Skeletal muscle satellite cell (primary cell): ENCODE results near the gene WIZ.
"Not testable (repeated sequence)": the region's sequence is repeated elsewhere in the genome, so short reads cannot be mapped to it uniquely, and the experiment has no call there.

Experiments
- H3K27me3 ChIP-seq: 2 replicates; pipeline ENCODE4 v1.7.0; 2013; ENCODE audit warnings: low read length; ENCODE audit not compliant: control insufficient read depth, insufficient read depth
- H3K36me3 ChIP-seq: 2 replicates; pipeline ENCODE4 v1.7.0; 2013; ENCODE audit warnings: mild to moderate bottlenecking, control low read depth, low read length; ENCODE audit not compliant: insufficient read depth
- H3K4me1 ChIP-seq: 2 replicates; pipeline ENCODE4 v1.7.0; 2013; ENCODE audit warnings: low read length; ENCODE audit not compliant: control insufficient read depth, insufficient read depth
- H3K4me2 ChIP-seq: 2 replicates; pipeline ENCODE4 v1.7.0; 2013; ENCODE audit warnings: mild to moderate bottlenecking, low read length
- H3K4me3 ChIP-seq: 2 replicates; pipeline ENCODE4 v1.7.0; 2013; ENCODE audit warnings: low read length
- H3K9ac ChIP-seq: 2 replicates; pipeline ENCODE4 v1.7.0; 2013; ENCODE audit warnings: mild to moderate bottlenecking, low read depth, low read length, moderate library complexity
- H3K9me3 ChIP-seq: replicated peaks from 2 replicates; pipeline ENCODE4 v1.7.0; 2013; ENCODE audit warnings: mild to moderate bottlenecking, control low read depth, low read length

Gene WIZ

DNA sequence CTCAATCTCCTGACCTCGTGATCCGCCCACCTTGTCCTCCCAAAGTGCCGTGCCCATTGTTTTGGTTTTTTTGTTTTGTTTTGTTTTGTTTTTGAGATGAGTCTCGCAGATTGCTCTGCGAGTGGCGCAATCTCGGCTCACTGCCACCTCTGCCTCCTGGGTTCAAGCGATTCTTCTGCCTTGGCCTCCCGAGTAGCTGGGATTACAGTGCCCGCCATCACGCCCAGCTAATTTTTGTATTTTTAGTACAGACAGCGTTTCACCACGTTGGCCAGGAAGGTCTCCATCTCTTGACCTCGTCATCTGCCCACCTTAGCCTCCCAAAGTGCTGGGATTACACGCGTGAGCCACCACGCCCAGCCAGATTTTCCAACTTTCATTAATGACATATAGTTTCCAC lies 54.5 kb downstream of the WIZ start:
- not testable (repeated sequence) for H3K9ac ChIP-seq, H3K27me3 ChIP-seq
- peaks cover 75% of the 10 kb centered on the region for H3K36me3 ChIP-seq

DNA sequence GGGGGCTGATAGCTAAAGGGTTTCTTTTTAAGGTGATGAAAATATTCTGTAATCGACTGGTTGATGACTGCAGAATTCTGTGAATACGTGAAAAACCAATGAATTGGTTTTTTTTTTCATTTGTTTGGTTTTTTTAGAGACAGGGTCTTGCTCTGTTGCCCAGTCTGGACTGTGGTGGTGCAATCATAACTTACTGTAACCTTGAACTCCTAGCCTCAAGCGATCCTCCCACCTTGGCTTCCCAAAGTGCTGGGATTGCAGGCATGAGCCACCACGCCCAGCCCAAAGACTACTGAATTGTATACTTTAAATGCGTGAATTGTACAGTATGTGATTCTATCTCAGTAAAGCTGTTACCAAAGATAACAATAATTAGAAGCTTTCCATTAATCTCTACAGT lies 55.3 kb downstream of the WIZ start:
- Histone ChIP-seq H3K27me3 (no peaks in the 10 kb centered on the region), H3K9ac (no peak overlapping the region), H3K4me3 (no peak overlapping the region), H3K9me3 (no peaks in the 10 kb centered on the region), H3K4me1 (peaks cover 13% of the 10 kb centered on the region), H3K36me3 (peaks cover 70% of the 10 kb centered on the region), H3K4me2 (no peak overlapping the region)

More for the DNA sequence above, 54.5 kb downstream of the WIZ start:
- H3K4me2 ChIP-seq, H3K4me3 ChIP-seq, H3K9me3 ChIP-seq: not testable (repeated sequence)
- peaks cover 13% of the 10 kb centered on the region for H3K4me1 ChIP-seq

DNA sequence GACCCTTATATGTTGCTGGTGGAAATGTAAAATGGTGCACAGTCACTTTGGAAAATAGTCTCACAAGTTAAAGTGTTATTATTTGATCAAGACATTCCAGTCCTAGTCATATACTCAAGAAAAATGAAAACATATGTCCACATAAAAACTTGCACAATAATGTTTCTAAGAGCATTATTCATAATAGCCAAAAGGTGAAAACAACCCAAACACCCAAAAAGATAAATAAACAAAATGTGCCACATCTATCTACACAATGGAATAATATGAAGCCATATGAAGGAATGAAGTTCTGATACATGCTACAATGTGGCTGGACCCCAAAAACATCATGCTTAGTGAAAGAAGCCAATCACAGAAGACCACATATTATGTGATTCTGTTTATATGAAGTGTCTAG lies 55.8 kb downstream of the WIZ start:
- peaks cover 13% of the 10 kb centered on the region for H3K4me1 ChIP-seq
- no peaks in the 10 kb centered on the region for H3K9me3 ChIP-seq
- H3K9ac ChIP-seq = no peak overlapping the region
- no peak overlapping the region for H3K4me3 ChIP-seq
- H3K27me3 ChIP-seq = no peaks in the 10 kb centered on the region
- peaks cover 68% of the 10 kb centered on the region for H3K36me3 ChIP-seq
- no peak overlapping the region for H3K4me2 ChIP-seq

GRCh38 chr19:15390814-15391213 lies 58.9 kb downstream of the WIZ start:
- Histone ChIP-seq H3K9ac (no peak overlapping the region), H3K36me3 (peaks cover 42% of the 10 kb centered on the region), H3K9me3 (no peaks in the 10 kb centered on the region), H3K4me1 (peaks cover 13% of the 10 kb centered on the region), H3K27me3 (no peaks in the 10 kb centered on the region), H3K4me2 (no peak overlapping the region), H3K4me3 (no peak overlapping the region)

GRCh38 chr19:15381864-15382263 lies 67.9 kb downstream of the WIZ start:
- H3K4me1 ChIP-seq = peaks cover 24% of the 10 kb centered on the region
- peaks cover 11% of the 10 kb centered on the region for H3K36me3 ChIP-seq
- H3K9ac ChIP-seq = no peak overlapping the region
- no peaks in the 10 kb centered on the region for H3K9me3 ChIP-seq
- no peak overlapping the region for H3K4me2 ChIP-seq
- H3K27me3 ChIP-seq = no peaks in the 10 kb centered on the region
- no peak overlapping the region for H3K4me3 ChIP-seq

DNA sequence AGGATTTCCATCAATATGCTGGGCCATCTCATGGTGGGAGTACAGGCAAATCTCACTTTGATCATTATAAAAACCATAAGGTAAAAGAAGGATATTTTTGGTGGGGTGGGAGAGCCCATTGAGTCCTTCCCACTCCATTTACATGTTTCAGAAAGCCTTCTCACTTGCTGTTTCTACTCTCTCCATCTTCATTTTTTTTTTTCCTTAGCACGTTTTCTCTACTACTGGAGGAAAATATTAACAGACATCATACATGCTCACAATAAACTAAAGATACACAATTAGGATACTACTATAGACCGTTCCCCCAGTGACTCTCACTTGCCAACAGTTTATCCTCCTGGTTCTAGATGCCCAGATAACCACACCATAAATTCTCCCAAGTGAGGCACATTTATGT lies 68.3 kb downstream of the WIZ start:
- Histone ChIP-seq H3K27me3 (no peaks in the 10 kb centered on the region), H3K4me3 (no peak overlapping the region), H3K4me1 (peaks cover 29% of the 10 kb centered on the region), H3K4me2 (no peak overlapping the region), H3K9ac (peak overlapping the region; percentile 87), H3K9me3 (no peaks in the 10 kb centered on the region), H3K36me3 (peaks cover 10% of the 10 kb centered on the region)

GRCh38 chr19:15379999-15380647 lies 69.6 kb downstream of the WIZ start:
- Histone ChIP-seq H3K9ac (peak overlapping the region; percentile 87), H3K4me3 (peak overlapping the region; percentile 83), H3K27me3 (no peaks in the 10 kb centered on the region), H3K36me3 (peaks cover 6% of the 10 kb centered on the region), H3K4me1 (peaks cover 37% of the 10 kb centered on the region), H3K4me2 (peak overlapping the region; percentile 96), H3K9me3 (no peaks in the 10 kb centered on the region)

DNA sequence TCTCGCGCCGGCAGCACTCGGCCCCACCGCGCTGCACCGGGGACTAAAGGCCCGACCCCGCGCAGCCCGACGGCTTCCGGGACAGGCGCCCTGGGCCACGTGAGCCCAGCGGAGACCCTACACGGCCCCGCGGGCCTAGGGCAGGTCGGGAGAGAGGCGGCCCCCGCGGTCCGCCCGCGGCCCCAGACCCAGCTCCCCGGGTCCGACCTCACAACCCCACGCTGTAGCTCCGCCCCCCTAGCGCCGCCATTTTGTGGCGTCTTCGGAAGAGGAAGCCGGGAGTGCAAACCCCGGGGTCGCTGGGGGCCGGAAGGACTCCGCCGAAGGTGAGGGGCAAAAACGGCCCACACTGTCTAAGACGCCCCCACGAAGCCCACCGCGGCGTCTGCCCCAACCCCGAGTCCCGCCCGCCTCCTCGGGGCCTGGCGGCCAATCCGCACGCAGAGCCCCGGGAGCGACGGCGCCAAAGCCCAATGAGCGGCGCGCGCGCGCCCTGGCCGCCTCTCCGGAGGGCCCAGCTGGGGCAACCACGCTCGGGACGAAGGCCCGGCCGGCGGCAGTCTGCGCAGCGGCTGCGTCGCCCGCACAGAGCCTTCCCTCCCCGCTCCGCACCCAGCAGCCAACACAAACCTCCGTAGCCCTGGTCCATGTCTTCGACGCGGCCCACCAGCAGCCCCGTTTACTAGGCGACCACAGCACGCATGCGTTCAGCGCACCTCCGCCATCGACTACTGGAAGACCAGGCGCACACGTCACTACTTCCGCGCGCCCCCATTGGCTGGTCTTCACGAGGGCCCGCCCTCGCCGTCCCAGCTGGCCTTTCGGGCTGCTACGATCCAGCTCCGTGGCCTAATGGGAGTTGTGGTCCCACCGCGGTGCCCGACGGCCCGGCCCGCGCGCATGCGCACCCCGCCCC lies 70.4 kb downstream of the WIZ start, which contains the start of gene AKAP8:
AKAP8 (minus strand) TSS at position 705 of the 916 bp plus-strand sequence; CDS start at position 649, 56 bp downstream.
- H3K27me3 ChIP-seq = no peaks in the 10 kb centered on the region
- no peaks in the 10 kb centered on the region for H3K9me3 ChIP-seq
- peak within 1 kb of the TSS; percentile 100 for H3K4me3 ChIP-seq
- peaks cover 6% of the 10 kb centered on the region for H3K36me3 ChIP-seq
- H3K4me1 ChIP-seq = peaks cover 45% of the 10 kb centered on the region
- H3K9ac ChIP-seq = peak within 1 kb of the TSS; percentile 99
- H3K4me2 ChIP-seq = peak within 1 kb of the TSS; percentile 96

DNA sequence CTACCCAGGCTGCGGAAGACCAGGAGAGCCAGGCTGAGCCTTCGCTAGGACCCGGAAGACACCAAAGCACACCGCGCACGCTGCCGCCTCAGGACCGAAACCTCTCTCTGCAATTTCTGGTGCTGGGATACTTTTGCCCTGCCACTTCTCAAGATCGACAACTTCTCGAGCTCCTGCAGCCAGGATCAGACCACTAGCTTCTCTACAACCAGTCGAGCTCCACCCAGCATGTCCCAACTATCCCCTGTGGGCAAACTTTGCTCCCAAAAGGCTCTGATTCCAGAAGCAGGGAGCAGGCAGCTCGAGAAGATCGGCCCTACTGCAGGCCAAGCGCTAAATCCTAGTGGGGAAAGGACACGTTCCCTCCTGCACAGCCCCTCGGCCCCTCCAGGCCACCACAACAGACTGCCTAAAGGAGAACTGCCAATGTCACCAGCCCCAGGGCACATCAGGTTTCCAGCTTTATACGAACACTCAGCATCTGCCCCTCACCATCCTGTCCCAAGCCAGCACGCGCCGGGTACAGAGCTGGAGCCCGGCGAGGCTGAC lies 71.1 kb downstream of the WIZ start:
- Histone ChIP-seq H3K27me3 (no peaks in the 10 kb centered on the region), H3K9me3 (no peaks in the 10 kb centered on the region), H3K9ac (peak overlapping the region; percentile 99), H3K36me3 (peaks cover 6% of the 10 kb centered on the region), H3K4me2 (peak overlapping the region; percentile 92), H3K4me1 (peaks cover 49% of the 10 kb centered on the region), H3K4me3 (peak overlapping the region; percentile 100)

DNA sequence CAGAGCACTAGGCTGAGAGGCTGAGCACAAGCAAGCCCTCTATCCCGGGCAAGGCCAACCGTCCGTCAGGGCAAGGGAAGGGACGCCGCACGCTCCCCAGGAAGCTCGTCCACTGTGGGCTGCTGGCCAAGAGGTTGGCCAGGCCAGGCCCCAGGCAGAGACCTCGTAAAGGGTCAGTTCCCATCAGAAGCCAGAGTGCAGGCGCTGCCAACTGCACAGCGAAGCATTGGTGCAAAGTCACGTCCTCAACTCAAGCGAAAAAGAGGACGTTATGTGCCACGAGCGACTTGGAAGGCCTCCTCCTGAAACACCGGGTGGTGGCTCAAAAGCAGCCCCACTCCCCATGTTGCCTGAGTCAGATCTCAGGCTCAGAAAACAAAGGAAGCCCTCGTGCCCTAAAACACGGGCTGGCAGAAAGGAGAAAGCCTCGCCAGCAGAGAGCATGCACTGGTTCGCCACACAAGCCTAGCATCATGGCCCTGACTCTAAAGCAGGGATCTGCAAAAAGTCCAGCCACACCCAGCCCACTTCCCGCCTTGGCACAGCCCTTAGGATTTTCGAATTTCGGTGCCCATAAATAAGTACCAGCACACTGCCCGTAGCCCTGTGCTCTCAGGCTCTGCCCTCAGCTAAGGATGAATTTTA lies 74.8 kb downstream of the WIZ start:
- Histone ChIP-seq H3K4me3 (peak overlapping the region; percentile 42), H3K4me1 (peaks cover 36% of the 10 kb centered on the region), H3K27me3 (no peaks in the 10 kb centered on the region), H3K9ac (peak overlapping the region; percentile 43), H3K9me3 (no peaks in the 10 kb centered on the region), H3K4me2 (peak overlapping the region; percentile 75), H3K36me3 (peaks cover 36% of the 10 kb centered on the region)

DNA sequence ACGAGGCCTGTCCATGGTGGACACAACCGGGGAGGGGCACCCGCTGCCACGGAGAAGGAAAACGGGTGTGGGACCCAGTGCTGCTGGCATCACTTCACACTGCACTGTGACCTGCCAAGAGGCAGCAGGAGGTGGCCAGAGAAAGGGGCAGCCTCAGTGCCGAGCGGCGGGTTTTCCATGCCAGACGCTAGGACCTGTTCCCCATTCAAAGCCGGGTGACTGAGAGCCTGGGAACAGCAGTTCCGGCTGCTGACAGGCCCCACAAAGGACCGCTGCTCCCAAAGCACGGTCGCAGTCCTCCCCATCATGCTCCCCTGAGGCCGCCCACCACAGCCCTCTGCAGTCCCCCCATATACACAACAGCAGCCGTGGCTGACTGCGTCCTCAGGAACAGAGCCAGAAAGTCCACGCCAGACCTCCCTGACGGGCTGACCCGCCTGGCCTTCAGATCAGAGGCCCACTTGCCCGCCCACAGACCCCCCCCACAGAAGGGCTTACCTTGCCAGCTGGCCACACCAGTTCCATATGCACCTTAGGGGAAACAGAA lies 75.6 kb downstream of the WIZ start:
- Histone ChIP-seq H3K36me3 (peaks cover 43% of the 10 kb centered on the region), H3K4me1 (peaks cover 36% of the 10 kb centered on the region), H3K4me2 (peak overlapping the region; percentile 75), H3K9me3 (no peaks in the 10 kb centered on the region), H3K9ac (peak overlapping the region; percentile 43), H3K4me3 (no peak overlapping the region), H3K27me3 (no peaks in the 10 kb centered on the region)
